Mucosa of descending colon (tissue), 3 donors: ENCODE measurements around the gene ELMOD1. TPM values are rescaled to one million over a fixed set of nuclear protein-coding genes. Genes with fewer than 3 reads are reported as not detected.

ENCODE experiments used
- ATAC-seq: fragments of 200-7000 bp; cut with Tn5 transposase; one replicate; pipeline ENCODE4 v1.9.1; 2020; ENCODE audit warnings: mild to moderate bottlenecking, moderate library complexity
- DNase-seq, 3 donors: peaks; one replicate each; pipeline ENCODE4 v3.0.0-alpha.2; 2020
- H3K36me3 ChIP-seq: fragments of 200-600 bp; one replicate; pipeline ENCODE4 v1.8.0; 2021; ENCODE audit warnings: low read depth, mild to moderate bottlenecking
- H3K4me1 ChIP-seq: fragments of 200-600 bp; one replicate; pipeline ENCODE4 v1.8.0; 2021; ENCODE audit warnings: low read depth, mild to moderate bottlenecking
- H3K4me3 ChIP-seq: fragments of 200-600 bp; one replicate; pipeline ENCODE4 v1.8.0; 2021; ENCODE audit warnings: mild to moderate bottlenecking
- H3K9me3 ChIP-seq: fragments of 200-600 bp; one replicate; pipeline ENCODE4 v1.8.0; 2021; ENCODE audit warnings: mild to moderate bottlenecking
- CTCF ChIP-seq: fragments of 200-600 bp; IDR thresholded peaks from one replicate; pipeline ENCODE4 v1.8.0; 2022; ENCODE audit warnings: antibody characterized with exemption, mild to moderate bottlenecking
- intact Hi-C, 2 donors: fragments of 100-400 bp; cut with DNase I in 1 of 2; cut with micrococcal nuclease in 1 of 2; formaldehyde crosslinking; loops; one replicate each; pipeline versions ENCODE4 v1.11.0 to v1.11.1; 2022; cut with DNase I, micrococcal nuclease
- total RNA-seq, 3 donors: library from RNA; stranded (reverse); fragmentation: NEBNext Ultra II Directional in 2 of 3; extraction: Animal tissue kit (Norgen Biotek cat#: 25700) in 2 of 3; gene quantifications; one replicate each; pipeline versions ENCODE4 v1.2.1 to v1.2.4, GENCODE V29; 2021 to 2023
- donor health status: DM: no; HTN: no; CAD: no; lungs with moderate emphysema.
- donor health status: DM: no; HTN: no; CAD: no.
- donor health status: DM: no; HTN: yes; CAD: no.

The ELMOD1 gene
- total RNA-seq, 3 donors from 2014 or later = 0.31 to 0.57 TPM; not detected in 1

- TF ChIP-seq CTCF = no peak
- Histone ChIP-seq H3K4me3 (no peak overlapping the region), H3K4me1 (peaks cover 9% of the 10 kb centered on the region), H3K9me3 (no peaks in the 10 kb centered on the region), H3K36me3 (no peaks in the 10 kb centered on the region)
- ATAC-seq (peak; percentile 36), DNase-seq (no peak)
- intact Hi-C loops = no loop called here
Measured at GRCh38 chr11:107591378-107592230, 657 bp downstream of the ELMOD1 start.

GRCh38 chr11:107592231-107592590, 1.3 kb downstream of the ELMOD1 start:
- no peaks in the 10 kb centered on the region for H3K9me3 ChIP-seq
- ATAC-seq (no peak), DNase-seq (no peak)
- intact Hi-C loops = no loop called here
- no peak overlapping the region for H3K4me3 ChIP-seq
- H3K4me1 ChIP-seq = peaks cover 9% of the 10 kb centered on the region
- no peak for TF ChIP-seq CTCF
- no peaks in the 10 kb centered on the region for H3K36me3 ChIP-seq

- no peak for TF ChIP-seq CTCF
- no peak overlapping the region for H3K4me3 ChIP-seq
- intact Hi-C loops = no loop called here
- no peaks in the 10 kb centered on the region for H3K9me3 ChIP-seq
- no peak for ATAC-seq
- no peak for DNase-seq
- H3K36me3 ChIP-seq = no peaks in the 10 kb centered on the region
- peaks cover 9% of the 10 kb centered on the region for H3K4me1 ChIP-seq
Measured at GRCh38 chr11:107592813-107593212, 1.9 kb downstream of the ELMOD1 start.

- Histone ChIP-seq H3K36me3 (no peaks in the 10 kb centered on the region), H3K4me3 (no peak overlapping the region), H3K4me1 (peaks cover 9% of the 10 kb centered on the region), H3K9me3 (no peaks in the 10 kb centered on the region)
- no peak for DNase-seq
- intact Hi-C loops = no loop called here
- no peak for ATAC-seq
- no peak for TF ChIP-seq CTCF
Measured at GRCh38 chr11:107593951-107594350, 3.0 kb downstream of the ELMOD1 start.

GRCh38 chr11:107594736-107595135, 3.8 kb downstream of the ELMOD1 start:
- H3K9me3 ChIP-seq = no peaks in the 10 kb centered on the region
- TF ChIP-seq CTCF = no peak
- peaks cover 9% of the 10 kb centered on the region for H3K4me1 ChIP-seq
- DNase-seq (no peak), ATAC-seq (no peak)
- no peaks in the 10 kb centered on the region for H3K36me3 ChIP-seq
- no peak overlapping the region for H3K4me3 ChIP-seq
- intact Hi-C loops = no loop called here
